NCI-H187 treated with DMSO at 0.1 percent for 48 hours (cell line): ENCODE data around the gene DUSP22.
"Not testable (repeated sequence)": the region's sequence is repeated elsewhere in the genome, so short reads cannot be mapped to it uniquely, and the experiment has no call there.

Experiments used
- DNase-seq: peaks from one replicate; lab custom pipeline; 2025; lab: John Stamatoyannopoulos, UW

The DUSP22 gene, protein sequence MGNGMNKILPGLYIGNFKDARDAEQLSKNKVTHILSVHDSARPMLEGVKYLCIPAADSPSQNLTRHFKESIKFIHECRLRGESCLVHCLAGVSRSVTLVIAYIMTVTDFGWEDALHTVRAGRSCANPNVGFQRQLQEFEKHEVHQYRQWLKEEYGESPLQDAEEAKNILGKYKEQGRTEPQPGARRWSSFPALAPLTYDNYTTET

GRCh38 chr6:291697-292505 is at the start of gene DUSP22:
Gene DUSP22 (plus strand): TSS chr6:292487. CDS start chr6:292540, 53 bp downstream.
- no peak for DNase-seq

- no peak for DNase-seq
Observed at GRCh38 chr6:246352-246751, 45.9 kb upstream of the DUSP22 start.

GRCh38 chr6:247351-247750 is 44.9 kb upstream of the DUSP22 start:
- DNase-seq, result no peak

DNA sequence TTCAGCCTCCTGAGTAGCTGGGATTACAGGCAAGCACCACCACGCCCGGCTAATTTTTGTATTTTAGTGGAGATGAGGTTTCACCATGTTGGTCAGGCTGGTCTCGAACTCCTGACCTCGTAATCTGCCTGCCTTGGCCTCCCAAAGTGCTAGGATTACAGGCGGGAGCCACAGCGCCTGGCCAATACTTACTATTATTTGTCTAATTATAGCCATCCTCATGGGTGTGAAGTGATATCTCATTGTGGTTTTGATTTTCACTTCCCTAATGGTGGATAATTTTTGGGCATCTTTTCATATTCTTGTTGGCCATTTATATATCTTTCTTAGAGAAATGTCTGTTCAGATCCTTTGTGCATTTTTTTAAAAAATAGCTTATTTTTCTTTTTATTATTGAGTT is 44.2 kb upstream of the DUSP22 start:
- DNase-seq, result not testable (repeated sequence)

GRCh38 chr6:250676-251075 is 41.6 kb upstream of the DUSP22 start:
- no peak for DNase-seq

GRCh38 chr6:251920-252319 is 40.4 kb upstream of the DUSP22 start:
- DNase-seq, result no peak

GRCh38 chr6:252775-253535 is 39.3 kb upstream of the DUSP22 start:
- DNase-seq, result no peak

DNA sequence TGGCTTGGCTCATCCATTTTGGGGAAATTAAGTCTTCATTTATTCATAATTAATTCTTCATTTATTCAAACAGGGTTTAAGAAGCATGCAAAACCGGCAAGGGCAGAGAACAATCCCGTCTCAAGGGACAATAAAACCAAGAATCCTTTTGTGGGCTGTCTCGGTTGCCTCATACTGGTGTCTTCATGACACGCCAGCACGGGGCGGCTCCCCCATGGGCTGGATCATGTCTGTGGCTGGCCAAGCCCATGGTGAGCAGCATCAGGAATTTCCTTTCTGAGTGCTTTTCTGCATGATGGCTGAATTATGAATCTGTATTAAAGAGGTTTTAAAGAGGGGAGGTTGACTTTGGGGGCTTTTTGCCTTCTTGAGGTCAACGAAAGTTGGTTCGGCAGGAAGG is 38.3 kb upstream of the DUSP22 start:
- no peak for DNase-seq

DNA sequence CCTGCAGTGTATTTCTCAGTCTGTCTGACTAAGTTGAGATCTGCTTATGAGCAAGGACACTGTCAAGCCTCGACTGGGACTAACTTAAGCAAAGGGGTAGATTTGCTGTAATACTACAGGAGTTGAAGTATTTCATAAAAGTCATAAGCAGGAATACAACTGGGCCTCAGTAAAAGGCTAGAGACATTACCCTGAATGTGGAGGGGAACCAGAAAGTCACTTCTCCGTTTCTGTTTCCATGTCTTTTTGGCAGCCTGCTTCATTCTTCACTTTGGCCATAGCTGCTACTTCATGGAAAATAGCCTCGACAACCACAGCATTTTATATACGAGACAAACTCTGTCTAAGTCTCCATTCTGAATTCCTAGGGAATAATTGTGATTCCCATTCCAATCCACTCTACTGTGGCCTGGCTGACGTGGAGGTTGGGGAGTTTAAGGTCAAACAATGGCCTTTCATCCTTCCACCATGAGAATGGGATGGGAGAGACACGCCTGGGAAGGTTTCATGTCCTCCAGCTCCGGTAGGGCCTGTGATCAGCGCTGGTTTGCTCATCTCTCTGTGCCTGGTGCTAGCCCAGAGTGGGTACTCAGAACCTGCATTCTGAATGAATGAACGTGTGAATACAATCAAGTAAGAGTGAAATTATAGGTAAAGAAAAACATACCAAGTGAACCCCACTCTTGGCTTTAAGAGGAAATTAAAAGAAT is 37.1 kb upstream of the DUSP22 start:
- DNase-seq, result no peak

DNA sequence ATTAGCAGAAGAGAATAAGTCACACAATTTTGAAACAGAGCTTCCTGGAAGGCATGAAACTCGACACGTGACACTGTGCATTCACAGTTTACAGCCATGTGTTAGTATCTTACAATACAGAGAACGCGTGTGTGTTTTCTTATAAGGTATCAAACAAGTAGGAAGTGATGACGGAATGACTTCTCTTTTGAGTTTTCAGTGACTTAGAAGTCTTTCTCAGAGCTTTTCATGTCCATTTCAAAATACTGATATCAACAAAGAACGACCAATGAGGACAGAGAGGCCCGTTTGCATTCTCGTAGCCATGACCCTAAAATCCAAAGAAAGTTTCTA is 36.6 kb upstream of the DUSP22 start:
- DNase-seq, result no peak

GRCh38 chr6:256169-256568 is 36.1 kb upstream of the DUSP22 start:
- no peak for DNase-seq

GRCh38 chr6:257031-257725 is 35.1 kb upstream of the DUSP22 start:
- no peak for DNase-seq

DNA sequence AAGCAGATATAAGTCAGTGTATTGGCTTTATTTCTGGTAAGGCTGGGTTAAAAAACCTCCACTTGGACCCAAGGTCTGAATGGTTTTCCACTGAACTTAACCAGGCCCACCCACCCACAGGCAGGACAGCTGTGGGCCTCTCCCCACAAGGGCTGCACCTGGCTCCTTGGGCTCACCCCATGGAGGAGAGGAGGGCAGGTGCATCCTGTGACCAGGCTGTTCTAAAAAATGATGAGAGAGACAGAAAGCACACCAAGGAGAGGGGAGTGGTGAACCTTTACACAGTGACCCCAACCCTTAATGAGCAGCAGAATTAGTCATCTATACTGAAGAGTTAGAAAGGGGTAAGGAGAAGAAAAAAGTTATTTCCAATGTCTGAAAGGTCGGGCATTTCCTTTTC is 34.5 kb upstream of the DUSP22 start:
- DNase-seq, result no peak

DNA sequence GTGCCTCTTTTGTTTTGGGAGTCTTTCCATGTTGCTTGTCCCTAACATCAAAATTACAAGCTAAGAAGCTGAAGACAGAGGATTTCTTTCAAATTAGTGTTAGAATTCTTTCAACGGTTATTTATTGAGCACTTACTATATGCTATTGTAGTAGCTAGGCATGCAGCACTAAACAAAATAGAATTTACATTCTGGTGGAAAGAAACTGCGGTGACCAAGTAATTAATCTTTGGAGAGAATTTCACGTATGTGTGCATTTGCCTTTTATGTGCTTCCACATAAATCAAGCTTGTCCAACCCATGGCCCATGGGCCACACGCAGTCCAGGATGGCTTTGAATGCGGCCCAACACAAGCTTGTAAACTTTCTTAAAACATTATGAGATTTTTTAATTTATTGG is 33.0 kb upstream of the DUSP22 start:
- no peak for DNase-seq

DNA sequence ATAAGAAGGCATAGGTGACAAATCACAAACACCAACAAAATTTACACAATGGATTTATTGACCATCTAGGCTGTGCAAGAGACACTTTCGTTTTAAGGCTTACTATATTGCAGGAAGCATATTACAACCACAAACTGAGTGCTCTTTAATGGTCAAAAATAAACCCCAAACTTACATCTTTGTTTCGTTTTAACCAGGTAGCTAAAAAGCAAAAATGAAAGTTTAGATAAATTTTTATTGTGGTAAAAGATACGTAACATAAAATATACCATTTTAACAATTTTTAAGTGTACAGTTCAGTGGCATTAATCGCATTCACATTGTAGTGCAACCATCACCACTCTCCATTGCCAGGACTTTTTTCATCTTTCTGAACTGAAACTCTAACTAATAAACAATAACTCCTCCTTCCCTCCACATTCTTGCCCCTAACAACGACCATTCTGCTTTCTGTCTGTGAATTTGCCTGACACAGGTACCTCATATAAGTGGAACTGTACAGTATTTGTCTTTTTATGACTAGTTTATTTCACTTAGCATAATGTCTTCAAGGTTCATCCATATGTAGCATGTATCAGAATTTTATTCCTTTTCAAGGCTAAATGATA is 32.3 kb upstream of the DUSP22 start:
- no peak for DNase-seq

- no peak for DNase-seq
Observed at GRCh38 chr6:264626-265025, 27.7 kb upstream of the DUSP22 start.

DNA sequence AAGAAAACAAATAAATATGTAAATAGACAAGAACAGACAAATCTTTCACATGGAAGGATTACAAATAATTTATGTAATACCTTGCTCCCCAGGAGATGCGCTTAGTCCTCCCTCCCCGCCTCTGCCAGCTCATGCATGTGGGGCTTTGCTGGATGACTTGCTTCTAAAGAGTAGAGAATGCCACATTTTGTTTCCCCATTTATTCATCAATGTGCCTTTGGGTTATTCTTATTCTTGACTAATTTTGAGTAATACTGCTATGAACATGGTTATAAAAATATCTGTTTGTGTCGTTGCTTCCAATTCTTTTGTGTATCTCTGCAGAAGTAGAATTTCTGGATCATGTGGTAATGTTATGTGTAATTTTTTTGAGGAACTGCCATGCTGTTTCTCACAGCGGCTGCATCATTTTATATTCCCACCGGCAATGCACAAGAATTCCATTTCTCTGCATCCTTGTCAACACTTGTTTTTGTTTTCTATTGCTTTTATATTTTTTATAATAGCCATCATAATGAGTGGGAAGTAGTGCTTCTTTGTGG is 23.8 kb upstream of the DUSP22 start:
- no peak for DNase-seq

DNA sequence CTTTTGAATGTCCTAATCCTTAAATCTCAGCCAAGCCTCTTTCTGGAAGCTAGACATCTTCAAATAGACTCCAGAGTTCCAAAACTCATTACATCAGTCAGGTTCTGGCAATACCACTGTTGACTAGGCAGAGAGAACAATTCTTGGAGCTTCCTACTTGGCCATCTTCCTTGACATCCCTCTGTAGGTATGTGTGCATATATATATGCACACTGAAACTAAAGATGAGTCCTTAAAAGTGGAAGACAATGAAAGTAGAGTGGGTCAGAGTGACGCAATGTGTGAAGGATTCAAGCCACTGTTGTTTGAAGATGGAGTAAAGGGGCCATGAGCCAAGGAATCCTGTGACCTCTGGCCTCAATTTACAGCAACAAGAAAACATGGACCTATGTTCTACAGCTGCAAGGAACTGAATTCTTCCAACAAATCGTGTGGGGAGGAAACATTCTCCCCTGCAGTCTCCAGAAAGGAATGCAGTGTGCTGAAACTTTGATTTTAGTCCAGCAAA is 18.7 kb upstream of the DUSP22 start:
- no peak for DNase-seq

DNA sequence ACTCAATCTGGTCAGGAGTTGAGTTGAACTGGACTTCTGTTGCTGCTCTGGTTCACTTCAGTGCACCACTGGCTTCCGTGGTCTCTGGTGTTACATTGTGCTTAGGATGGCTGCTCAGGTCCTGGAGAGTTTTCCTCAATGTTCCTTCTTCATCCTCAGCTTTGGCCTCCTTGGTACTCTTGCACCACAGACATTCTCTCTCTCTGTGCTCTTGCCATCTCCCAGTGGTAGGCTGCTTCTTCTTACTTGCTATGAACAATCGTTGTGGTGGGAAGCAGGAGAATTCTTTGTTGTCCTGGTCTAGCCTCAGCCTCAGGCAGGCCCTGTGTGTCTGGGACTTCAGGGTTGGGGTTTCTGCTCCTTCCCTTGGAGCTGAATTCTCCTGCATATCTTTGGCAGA is 14.5 kb upstream of the DUSP22 start:
- DNase-seq, result no peak

- no peak for DNase-seq
Observed at GRCh38 chr6:278494-278893, 13.8 kb upstream of the DUSP22 start.
